Measurements from ENCODE around the gene KCMF1. TPM values are rescaled to one million over a fixed set of nuclear protein-coding genes. Genes with fewer than 3 reads are reported as not detected.

The KCMF1 gene
- total and polyA plus RNA-seq, 2 donors from 2014 or later = 21.0 to 64.3 TPM

DNA sequence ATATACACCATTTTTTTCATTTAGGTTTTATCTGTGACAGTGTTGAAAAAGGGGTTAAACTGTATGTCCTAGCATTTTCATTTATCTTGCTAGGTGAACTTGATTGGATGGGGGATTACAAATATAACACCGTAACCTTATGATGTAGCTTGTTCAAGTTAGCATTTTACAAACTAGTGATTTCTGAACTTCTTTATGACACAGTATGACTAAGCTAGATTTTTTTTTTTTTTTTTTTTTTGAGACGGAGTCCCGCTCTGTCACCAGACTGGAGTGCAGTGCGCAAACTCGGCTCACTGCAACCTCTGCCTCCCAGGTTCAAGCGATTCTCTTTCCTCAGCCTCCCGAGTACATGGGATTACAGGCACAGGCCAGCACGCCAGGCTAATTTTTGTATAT is 47.1 kb downstream of the KCMF1 start:
- H3K9me3 ChIP-seq (ENCODE audit: control insufficient read depth in 2 of 3, insufficient read depth in 1 of 3, low read length in 3 of 3) = no peaks in the 10 kb centered on the region
- FAIRE-seq (no peak), DNase-seq (no peak)
- peaks cover 0 to 8% (median 0%) of the 10 kb centered on the region in 3 donors for H3K4me1 ChIP-seq (ENCODE audit: control insufficient read depth in 2 of 3, insufficient read depth in 2 of 3, low read depth in 1 of 3, low read length in 3 of 3)
- TF ChIP-seq, protein P1, sequence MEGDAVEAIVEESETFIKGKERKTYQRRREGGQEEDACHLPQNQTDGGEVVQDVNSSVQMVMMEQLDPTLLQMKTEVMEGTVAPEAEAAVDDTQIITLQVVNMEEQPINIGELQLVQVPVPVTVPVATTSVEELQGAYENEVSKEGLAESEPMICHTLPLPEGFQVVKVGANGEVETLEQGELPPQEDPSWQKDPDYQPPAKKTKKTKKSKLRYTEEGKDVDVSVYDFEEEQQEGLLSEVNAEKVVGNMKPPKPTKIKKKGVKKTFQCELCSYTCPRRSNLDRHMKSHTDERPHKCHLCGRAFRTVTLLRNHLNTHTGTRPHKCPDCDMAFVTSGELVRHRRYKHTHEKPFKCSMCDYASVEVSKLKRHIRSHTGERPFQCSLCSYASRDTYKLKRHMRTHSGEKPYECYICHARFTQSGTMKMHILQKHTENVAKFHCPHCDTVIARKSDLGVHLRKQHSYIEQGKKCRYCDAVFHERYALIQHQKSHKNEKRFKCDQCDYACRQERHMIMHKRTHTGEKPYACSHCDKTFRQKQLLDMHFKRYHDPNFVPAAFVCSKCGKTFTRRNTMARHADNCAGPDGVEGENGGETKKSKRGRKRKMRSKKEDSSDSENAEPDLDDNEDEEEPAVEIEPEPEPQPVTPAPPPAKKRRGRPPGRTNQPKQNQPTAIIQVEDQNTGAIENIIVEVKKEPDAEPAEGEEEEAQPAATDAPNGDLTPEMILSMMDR (IDR thresholded peaks at IDR 0.05; ENCODE audit: borderline replicate concordance, extremely low read depth, insufficient read depth) = no peak
- intact Hi-C loops (cut with DNase I) = no loop called here
- no peak overlapping the region for H3K27ac ChIP-seq (ENCODE audit: low read depth in 2 of 2, low read length in 2 of 2)
- no peak overlapping the region for H3K9ac ChIP-seq (ENCODE audit: low read length in 3 of 3)
- H3K4me3 ChIP-seq (ENCODE audit: low read length in 3 of 3) = no peak overlapping the region
- no peaks in the 10 kb centered on the region for H3K27me3 ChIP-seq (ENCODE audit: control insufficient read depth, insufficient read depth, low read length)
- no peaks in the 10 kb centered on the region for H3K36me3 ChIP-seq (ENCODE audit: control insufficient read depth in 2 of 3, insufficient read depth in 3 of 3, low read length in 3 of 3)

DNA sequence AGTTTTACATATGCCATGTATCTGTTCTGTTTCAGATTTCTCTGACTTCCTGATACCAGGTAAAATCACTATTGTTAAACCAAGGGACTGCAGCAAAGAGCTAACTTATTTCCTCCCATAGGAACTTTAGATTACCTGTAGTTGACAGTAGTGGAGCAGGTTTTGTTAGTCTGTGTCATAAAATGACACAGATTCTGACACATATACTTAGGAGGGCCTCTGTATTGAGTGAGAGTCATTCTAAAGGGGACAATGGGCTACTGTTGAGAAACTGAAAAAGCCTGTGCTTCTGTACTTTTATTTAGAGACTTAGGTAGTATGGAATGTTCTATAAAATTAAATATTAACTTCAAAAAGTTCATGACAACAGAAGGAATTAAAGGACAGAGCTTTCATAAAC is 48.2 kb downstream of the KCMF1 start:
- H3K27ac ChIP-seq (ENCODE audit: low read depth in 2 of 2, low read length in 2 of 2) = no peak overlapping the region

DNA sequence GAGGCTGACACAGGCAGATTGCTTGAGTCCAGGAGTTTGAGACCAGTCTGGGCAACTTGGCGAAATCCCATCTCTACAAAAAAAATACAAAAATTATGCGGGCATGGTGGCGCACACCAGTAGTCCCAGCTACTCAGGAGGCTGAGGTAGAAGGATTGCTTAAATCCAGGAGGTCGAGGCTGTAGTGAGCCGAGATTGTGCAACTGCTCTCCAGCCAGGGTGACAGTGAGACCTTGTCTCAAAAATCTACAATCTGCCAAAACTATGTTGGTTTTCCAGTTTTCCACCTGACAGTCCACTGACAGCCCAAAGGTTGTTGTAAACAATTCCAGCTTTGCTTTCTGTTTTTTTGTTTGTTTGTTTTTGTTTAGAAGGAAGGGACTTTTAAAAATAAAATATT is 51.3 kb downstream of the KCMF1 start:
- TF ChIP-seq, protein P1 (IDR thresholded peaks at IDR 0.05; ENCODE audit: borderline replicate concordance, extremely low read depth, insufficient read depth) = no peak
- no peak overlapping the region for H3K9ac ChIP-seq (ENCODE audit: low read length in 3 of 3)
- H3K27ac ChIP-seq (ENCODE audit: low read depth in 2 of 2, low read length in 2 of 2) = no peak overlapping the region
- FAIRE-seq = no peak
- no peaks in the 10 kb centered on the region for H3K9me3 ChIP-seq (ENCODE audit: control insufficient read depth in 2 of 3, insufficient read depth in 1 of 3, low read length in 3 of 3)
- H3K4me1 ChIP-seq (ENCODE audit: control insufficient read depth in 2 of 3, insufficient read depth in 2 of 3, low read depth in 1 of 3, low read length in 3 of 3) = no peaks in the 10 kb centered on the region
- H3K36me3 ChIP-seq (ENCODE audit: control insufficient read depth in 2 of 3, insufficient read depth in 3 of 3, low read length in 3 of 3) = no peaks in the 10 kb centered on the region
- no peaks in the 10 kb centered on the region for H3K27me3 ChIP-seq (ENCODE audit: control insufficient read depth, insufficient read depth, low read length)
- no peak overlapping the region for H3K4me3 ChIP-seq (ENCODE audit: low read length in 3 of 3)
- no peak for DNase-seq
- intact Hi-C loops (cut with DNase I) = no loop called here

More for the DNA sequence above, 48.2 kb downstream of the KCMF1 start:
- H3K4me1 ChIP-seq (ENCODE audit: control insufficient read depth in 2 of 3, insufficient read depth in 2 of 3, low read depth in 1 of 3, low read length in 3 of 3) = peaks cover 0 to 7% (median 0%) of the 10 kb centered on the region in 3 donors
- intact Hi-C loops (cut with DNase I) = no loop called here
- TF ChIP-seq, protein P1 (IDR thresholded peaks at IDR 0.05; ENCODE audit: borderline replicate concordance, extremely low read depth, insufficient read depth) = no peak
- DNase-seq (peak in 1 of 5 donors; percentile 19), FAIRE-seq (no peak)
- no peak overlapping the region for H3K9ac ChIP-seq (ENCODE audit: low read length in 3 of 3)
- H3K27me3 ChIP-seq (ENCODE audit: control insufficient read depth, insufficient read depth, low read length) = no peaks in the 10 kb centered on the region
- H3K9me3 ChIP-seq (ENCODE audit: control insufficient read depth in 2 of 3, insufficient read depth in 1 of 3, low read length in 3 of 3) = no peaks in the 10 kb centered on the region
- H3K36me3 ChIP-seq (ENCODE audit: control insufficient read depth in 2 of 3, insufficient read depth in 3 of 3, low read length in 3 of 3) = no peaks in the 10 kb centered on the region
- no peak overlapping the region for H3K4me3 ChIP-seq (ENCODE audit: low read length in 3 of 3)

All from kidney (tissue), 14 donors.